ENCODE measurements around the gene CALD1.

The CALD1 gene

GRCh38 chr7:134809616-134810015 lies 30.2 kb downstream of the CALD1 start:
- no peak overlapping the region for H2BK12ac ChIP-seq (ENCODE audit: low read length in 2 of 2)
- H4K8ac ChIP-seq (ENCODE audit: low read length) = no peak overlapping the region
- peaks cover 3% of the 10 kb centered on the region for H3K4me1 ChIP-seq (ENCODE audit: control insufficient read depth, insufficient read depth, low read depth, low read length)
- H2BK5ac ChIP-seq (ENCODE audit: low read depth, low read length, poor library complexity, severe bottlenecking) = no peak overlapping the region
- DNase-seq = no peak
- no peak overlapping the region for H3K4me3 ChIP-seq (ENCODE audit: insufficient read depth in 1 of 2, low read depth in 1 of 2, low read length in 2 of 2)
- no peak overlapping the region for H3K4me2 ChIP-seq (ENCODE audit: low read length, poor library complexity, severe bottlenecking)
- H3K14ac ChIP-seq (ENCODE audit: low read length in 2 of 2) = no peak overlapping the region
- no CpG with 5 or more reads among the region's 1 CpG for WGBS
- no peak overlapping the region for H3K27ac ChIP-seq (ENCODE audit: low read length, poor library complexity, severe bottlenecking)
- no peak overlapping the region for H4K91ac ChIP-seq (ENCODE audit: low read length)
- H3K79me1 ChIP-seq (replicated peaks; ENCODE audit: low read length, poor library complexity, severe bottlenecking) = peaks cover 38% of the 10 kb centered on the region
- no peaks in the 10 kb centered on the region for H3K9me3 ChIP-seq (ENCODE audit: control insufficient read depth, low read length)
- H2AK5ac ChIP-seq (ENCODE audit: low read length, severe bottlenecking) = no peak overlapping the region
- H2BK120ac ChIP-seq (ENCODE audit: low read depth, low read length) = no peak overlapping the region
- H3K4ac ChIP-seq (ENCODE audit: low read depth in 1 of 2, low read length in 2 of 2) = no peak overlapping the region
- H3K36me3 ChIP-seq (ENCODE audit: control insufficient read depth in 1 of 2, insufficient read depth in 2 of 2, low read depth in 1 of 2, low read length in 2 of 2) = peaks cover 7 to 24% of the 10 kb centered on the region in 2 experiments
- no peak overlapping the region for H2AFZ ChIP-seq (ENCODE audit: low read depth, low read length)
- no peak overlapping the region for H3K18ac ChIP-seq (ENCODE audit: low read depth in 1 of 2, low read length in 2 of 2)
- H3K27me3 ChIP-seq (ENCODE audit: control insufficient read depth in 1 of 2, insufficient read depth in 1 of 2, low read length in 2 of 2) = no peaks in the 10 kb centered on the region
- no peak overlapping the region for H2BK15ac ChIP-seq (ENCODE audit: low read depth, poor library complexity, severe bottlenecking)
- H3K9ac ChIP-seq (ENCODE audit: low read length) = no peak overlapping the region
- no peak overlapping the region for H3K23ac ChIP-seq (ENCODE audit: low read length in 2 of 2)

- Histone ChIP-seq H3K4ac (ENCODE audit: low read depth in 1 of 2, low read length in 2 of 2) (no peak overlapping the region), H2BK5ac (ENCODE audit: low read depth, low read length, poor library complexity, severe bottlenecking) (no peak overlapping the region), H3K23ac (ENCODE audit: low read length in 2 of 2) (no peak overlapping the region), H2AFZ (ENCODE audit: low read depth, low read length) (no peak overlapping the region), H3K18ac (ENCODE audit: low read depth in 1 of 2, low read length in 2 of 2) (no peak overlapping the region), H3K14ac (ENCODE audit: low read length in 2 of 2) (no peak overlapping the region), H4K91ac (ENCODE audit: low read length) (no peak overlapping the region), H3K27me3 (ENCODE audit: control insufficient read depth in 1 of 2, insufficient read depth in 1 of 2, low read length in 2 of 2) (no peaks in the 10 kb centered on the region), H2BK15ac (ENCODE audit: low read depth, poor library complexity, severe bottlenecking) (no peak overlapping the region), H3K36me3 (ENCODE audit: control insufficient read depth in 1 of 2, insufficient read depth in 2 of 2, low read depth in 1 of 2, low read length in 2 of 2) (peaks cover 5 to 22% of the 10 kb centered on the region in 2 experiments), H4K8ac (ENCODE audit: low read length) (no peak overlapping the region), H3K9ac (ENCODE audit: low read length) (peak overlapping the region; percentile 58), H2BK120ac (ENCODE audit: low read depth, low read length) (no peak overlapping the region), H3K27ac (ENCODE audit: low read length, poor library complexity, severe bottlenecking) (no peak overlapping the region), H2BK12ac (ENCODE audit: low read length in 2 of 2) (no peak overlapping the region), H3K4me3 (ENCODE audit: insufficient read depth in 1 of 2, low read depth in 1 of 2, low read length in 2 of 2) (no peak overlapping the region), H3K4me1 (ENCODE audit: control insufficient read depth, insufficient read depth, low read depth, low read length) (peaks cover 3% of the 10 kb centered on the region), H3K9me3 (ENCODE audit: control insufficient read depth, low read length) (no peaks in the 10 kb centered on the region), H3K79me1 (replicated peaks; ENCODE audit: low read length, poor library complexity, severe bottlenecking) (peaks cover 37% of the 10 kb centered on the region), H2AK5ac (ENCODE audit: low read length, severe bottlenecking) (no peak overlapping the region), H3K4me2 (ENCODE audit: low read length, poor library complexity, severe bottlenecking) (no peak overlapping the region)
- DNase-seq = peak; percentile 69
- WGBS = 0% methylated on average over 1 of the region's 3 CpGs
Observed at GRCh38 chr7:134811765-134812164, 32.3 kb downstream of the CALD1 start.

- peak overlapping the region; percentile 95 for H4K91ac ChIP-seq (ENCODE audit: low read length)
Observed at GRCh38 chr7:134813663-134814396, 34.4 kb downstream of the CALD1 start.

GRCh38 chr7:134814730-134815364 lies 35.4 kb downstream of the CALD1 start:
- no peak overlapping the region for H3K4me3 ChIP-seq (ENCODE audit: insufficient read depth in 1 of 2, low read depth in 1 of 2, low read length in 2 of 2)
- no peaks in the 10 kb centered on the region for H3K9me3 ChIP-seq (ENCODE audit: control insufficient read depth, low read length)
- H3K4ac ChIP-seq (ENCODE audit: low read depth in 1 of 2, low read length in 2 of 2) = peak overlapping the region; percentile 20 to 99
- H2BK5ac ChIP-seq (ENCODE audit: low read depth, low read length, poor library complexity, severe bottlenecking) = no peak overlapping the region
- H2AFZ ChIP-seq (ENCODE audit: low read depth, low read length) = no peak overlapping the region
- no peak overlapping the region for H2AK5ac ChIP-seq (ENCODE audit: low read length, severe bottlenecking)
- no peak overlapping the region for H3K4me2 ChIP-seq (ENCODE audit: low read length, poor library complexity, severe bottlenecking)
- H3K18ac ChIP-seq (ENCODE audit: low read depth in 1 of 2, low read length in 2 of 2) = peak overlapping the region; percentile 89 to 94
- H3K14ac ChIP-seq (ENCODE audit: low read length in 2 of 2) = peak overlapping the region in 1 of 2 experiments; percentile 61
- peaks cover 12 to 29% of the 10 kb centered on the region in 2 experiments for H3K36me3 ChIP-seq (ENCODE audit: control insufficient read depth in 1 of 2, insufficient read depth in 2 of 2, low read depth in 1 of 2, low read length in 2 of 2)
- H4K91ac ChIP-seq (ENCODE audit: low read length) = peak overlapping the region; percentile 60
- peaks cover 3% of the 10 kb centered on the region for H3K4me1 ChIP-seq (ENCODE audit: control insufficient read depth, insufficient read depth, low read depth, low read length)
- WGBS = 97% methylated on average over 4 of the region's 4 CpGs
- H2BK12ac ChIP-seq (ENCODE audit: low read length in 2 of 2) = peak overlapping the region; percentile 85 to 97
- peak overlapping the region; percentile 85 for H2BK120ac ChIP-seq (ENCODE audit: low read depth, low read length)
- H3K23ac ChIP-seq (ENCODE audit: low read length in 2 of 2) = no peak overlapping the region
- H3K9ac ChIP-seq (ENCODE audit: low read length) = no peak overlapping the region
- H3K79me1 ChIP-seq (replicated peaks; ENCODE audit: low read length, poor library complexity, severe bottlenecking) = peaks cover 40% of the 10 kb centered on the region
- no peak for DNase-seq
- no peak overlapping the region for H2BK15ac ChIP-seq (ENCODE audit: low read depth, poor library complexity, severe bottlenecking)
- H3K27ac ChIP-seq (ENCODE audit: low read length, poor library complexity, severe bottlenecking) = no peak overlapping the region
- peak overlapping the region; percentile 45 for H4K8ac ChIP-seq (ENCODE audit: low read length)
- no peaks in the 10 kb centered on the region for H3K27me3 ChIP-seq (ENCODE audit: control insufficient read depth in 1 of 2, insufficient read depth in 1 of 2, low read length in 2 of 2)

More at GRCh38 chr7:134813663-134814396, 34.4 kb downstream of the CALD1 start:
- H2BK120ac ChIP-seq (ENCODE audit: low read depth, low read length) = peak overlapping the region; percentile 85
- no peaks in the 10 kb centered on the region for H3K9me3 ChIP-seq (ENCODE audit: control insufficient read depth, low read length)
- peaks cover 3% of the 10 kb centered on the region for H3K4me1 ChIP-seq (ENCODE audit: control insufficient read depth, insufficient read depth, low read depth, low read length)
- peak overlapping the region; percentile 83 for H4K8ac ChIP-seq (ENCODE audit: low read length)
- no peak overlapping the region for H3K4me2 ChIP-seq (ENCODE audit: low read length, poor library complexity, severe bottlenecking)
- peak overlapping the region; percentile 79 to 99 for H3K4ac ChIP-seq (ENCODE audit: low read depth in 1 of 2, low read length in 2 of 2)
- H3K4me3 ChIP-seq (ENCODE audit: insufficient read depth in 1 of 2, low read depth in 1 of 2, low read length in 2 of 2) = peak overlapping the region in 1 of 2 experiments; percentile 1
- H3K18ac ChIP-seq (ENCODE audit: low read depth in 1 of 2, low read length in 2 of 2) = peak overlapping the region; percentile 90 to 94
- H3K14ac ChIP-seq (ENCODE audit: low read length in 2 of 2) = peak overlapping the region in 1 of 2 experiments; percentile 75
- peak overlapping the region; percentile 60 for H2BK15ac ChIP-seq (ENCODE audit: low read depth, poor library complexity, severe bottlenecking)
- WGBS = 27% methylated on average over 6 of the region's 6 CpGs
- H2AFZ ChIP-seq (ENCODE audit: low read depth, low read length) = no peak overlapping the region
- H2BK12ac ChIP-seq (ENCODE audit: low read length in 2 of 2) = peak overlapping the region; percentile 85 to 97
- no peak overlapping the region for H3K9ac ChIP-seq (ENCODE audit: low read length)
- no peaks in the 10 kb centered on the region for H3K27me3 ChIP-seq (ENCODE audit: control insufficient read depth in 1 of 2, insufficient read depth in 1 of 2, low read length in 2 of 2)
- no peak overlapping the region for H3K23ac ChIP-seq (ENCODE audit: low read length in 2 of 2)
- no peak overlapping the region for H3K27ac ChIP-seq (ENCODE audit: low read length, poor library complexity, severe bottlenecking)
- H2BK5ac ChIP-seq (ENCODE audit: low read depth, low read length, poor library complexity, severe bottlenecking) = no peak overlapping the region
- no peak overlapping the region for H2AK5ac ChIP-seq (ENCODE audit: low read length, severe bottlenecking)
- peak; percentile 97 for DNase-seq
- peaks cover 35% of the 10 kb centered on the region for H3K79me1 ChIP-seq (replicated peaks; ENCODE audit: low read length, poor library complexity, severe bottlenecking)
- H3K36me3 ChIP-seq (ENCODE audit: control insufficient read depth in 1 of 2, insufficient read depth in 2 of 2, low read depth in 1 of 2, low read length in 2 of 2) = peaks cover 9 to 18% of the 10 kb centered on the region in 2 experiments
